ENCODE data around the gene TNMD. TPM values are rescaled to one million over a fixed set of nuclear protein-coding genes. Genes with fewer than 3 reads are reported as not detected.

The TNMD gene
- total RNA-seq, 1 donor from 2014 or later = 1.5 TPM

- peaks cover 67% of the 10 kb centered on the region for H3K4me1 Mint-ChIP-seq (ENCODE audit: low read depth)
Measured at GRCh38 chrX:100647739-100648138, 63.0 kb downstream of the TNMD start.

GRCh38 chrX:100648458-100649417 is 64.0 kb downstream of the TNMD start:
- no peak for TF ChIP-seq CTCF (IDR thresholded peaks at IDR 0.05)
- Mint-ChIP-seq H3K27ac (ENCODE audit: unreplicated experiment) (peak overlapping the region; percentile 97), H3K9me3 (ENCODE audit: low read depth) (no peaks in the 10 kb centered on the region), H3K4me1 (ENCODE audit: low read depth) (peaks cover 61% of the 10 kb centered on the region), H3K4me3 (ENCODE audit: unreplicated experiment) (peak overlapping the region; percentile 24), H3K36me3 (ENCODE audit: low read depth) (no peaks in the 10 kb centered on the region), H3K27me3 (ENCODE audit: low read depth) (no peaks in the 10 kb centered on the region)
- no peak for DNase-seq (ENCODE audit: low spot score)

More at GRCh38 chrX:100647739-100648138, 63.0 kb downstream of the TNMD start:
- Mint-ChIP-seq H3K4me3 (ENCODE audit: unreplicated experiment) (no peak overlapping the region), H3K9me3 (ENCODE audit: low read depth) (no peaks in the 10 kb centered on the region), H3K27me3 (ENCODE audit: low read depth) (no peaks in the 10 kb centered on the region), H3K36me3 (ENCODE audit: low read depth) (no peaks in the 10 kb centered on the region), H3K27ac (ENCODE audit: unreplicated experiment) (peak overlapping the region; percentile 97)
- DNase-seq (ENCODE audit: low spot score) = no peak
- no peak for TF ChIP-seq CTCF (IDR thresholded peaks at IDR 0.05)

Other genes starting within 250 kb of the TNMD start
- 5.0 to 63.2 TPM (median 5.3 TPM) in 3 replicates for gene PCDH19, start 174.7 kb upstream of the TNMD start, total RNA-seq
- gene TSPAN6, start 51.9 kb downstream of the TNMD start, total RNA-seq = 17.8 to 23.0 TPM (median 18.6 TPM) in 3 replicates
- gene SRPX2, start 59.3 kb downstream of the TNMD start, total RNA-seq = 10.0 to 21.1 TPM (median 10.8 TPM) in 3 replicates
- 5.3 to 10.8 TPM (median 5.9 TPM) in 3 replicates for gene SYTL4, start 147.2 kb downstream of the TNMD start, total RNA-seq
- 11.5 to 13.5 TPM (median 11.8 TPM) in 3 replicates for gene CSTF2, start 235.5 kb downstream of the TNMD start, total RNA-seq